GM08714 (cell line): ENCODE results near the gene MT4.
A peak's percentile ranks its signal among the peaks of the same experiment; 100 is the strongest.

Source experiments
- H3K4me3 ChIP-seq: fragments of 200-500 bp; sonication (Bioruptor generic); 2 replicates; pipeline ENCODE4 v1.5.1; 2014; ENCODE audit warnings: mild to moderate bottlenecking, low read length, inconsistent platforms
- ZNF274 ChIP-seq: IDR thresholded peaks from 2 replicates; pipeline ENCODE4 v1.6.1; 2012; ENCODE audit warnings: mild to moderate bottlenecking, low read depth, low read length

MT4 gene

GRCh38 chr16:56606071-56606475 is 41.2 kb downstream of the MT4 start:
- TF ChIP-seq ZNF274, result no peak
- no peak overlapping the region for H3K4me3 ChIP-seq

- H3K4me3 ChIP-seq, result no peak overlapping the region
- no peak for TF ChIP-seq ZNF274
Observed at GRCh38 chr16:56606476-56607108, 41.7 kb downstream of the MT4 start.

DNA sequence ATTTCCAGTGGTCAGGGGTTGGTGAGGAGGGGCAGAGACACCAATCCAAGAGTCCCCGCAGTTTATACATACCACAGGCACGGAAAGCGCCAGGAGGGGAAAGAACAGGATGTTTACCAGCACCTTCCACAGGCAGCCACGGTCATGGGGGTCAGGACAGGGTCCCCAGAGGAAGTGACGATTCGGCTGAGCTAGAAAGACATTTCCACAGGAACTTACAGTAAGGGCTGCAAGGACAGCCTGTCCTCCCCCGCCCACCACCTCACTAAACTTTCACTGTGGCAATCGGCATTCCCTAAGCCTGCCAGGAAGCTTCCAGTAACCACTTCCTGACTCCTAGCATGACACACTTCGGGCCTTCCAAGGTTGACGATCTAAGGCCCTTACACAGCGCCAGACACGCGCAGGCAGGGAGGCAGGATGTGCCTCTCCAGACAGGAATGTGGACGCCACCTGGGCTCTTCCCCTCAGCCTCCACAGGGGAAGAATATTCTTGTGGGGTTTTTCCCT is 42.3 kb downstream of the MT4 start:
- no peak overlapping the region for H3K4me3 ChIP-seq
- no peak for TF ChIP-seq ZNF274

DNA sequence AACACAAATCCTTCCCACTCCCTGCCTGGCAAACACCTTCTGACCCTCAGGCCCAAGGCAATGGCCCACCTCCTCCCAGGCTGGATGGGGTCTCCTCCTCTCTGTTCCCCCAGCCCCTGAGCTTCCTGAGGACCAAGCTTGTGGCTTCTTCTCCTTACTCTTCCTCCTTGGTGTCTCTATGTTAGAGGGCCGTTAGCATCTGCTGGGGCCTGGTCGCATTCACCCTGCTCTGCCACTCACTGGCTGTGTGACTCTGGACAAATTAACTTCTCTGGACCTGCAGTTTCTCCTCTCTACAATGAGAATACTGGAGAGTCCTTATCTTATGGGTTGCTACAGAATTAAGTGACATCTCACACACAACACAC is 42.8 kb downstream of the MT4 start:
- TF ChIP-seq ZNF274, result no peak
- no peak overlapping the region for H3K4me3 ChIP-seq

DNA sequence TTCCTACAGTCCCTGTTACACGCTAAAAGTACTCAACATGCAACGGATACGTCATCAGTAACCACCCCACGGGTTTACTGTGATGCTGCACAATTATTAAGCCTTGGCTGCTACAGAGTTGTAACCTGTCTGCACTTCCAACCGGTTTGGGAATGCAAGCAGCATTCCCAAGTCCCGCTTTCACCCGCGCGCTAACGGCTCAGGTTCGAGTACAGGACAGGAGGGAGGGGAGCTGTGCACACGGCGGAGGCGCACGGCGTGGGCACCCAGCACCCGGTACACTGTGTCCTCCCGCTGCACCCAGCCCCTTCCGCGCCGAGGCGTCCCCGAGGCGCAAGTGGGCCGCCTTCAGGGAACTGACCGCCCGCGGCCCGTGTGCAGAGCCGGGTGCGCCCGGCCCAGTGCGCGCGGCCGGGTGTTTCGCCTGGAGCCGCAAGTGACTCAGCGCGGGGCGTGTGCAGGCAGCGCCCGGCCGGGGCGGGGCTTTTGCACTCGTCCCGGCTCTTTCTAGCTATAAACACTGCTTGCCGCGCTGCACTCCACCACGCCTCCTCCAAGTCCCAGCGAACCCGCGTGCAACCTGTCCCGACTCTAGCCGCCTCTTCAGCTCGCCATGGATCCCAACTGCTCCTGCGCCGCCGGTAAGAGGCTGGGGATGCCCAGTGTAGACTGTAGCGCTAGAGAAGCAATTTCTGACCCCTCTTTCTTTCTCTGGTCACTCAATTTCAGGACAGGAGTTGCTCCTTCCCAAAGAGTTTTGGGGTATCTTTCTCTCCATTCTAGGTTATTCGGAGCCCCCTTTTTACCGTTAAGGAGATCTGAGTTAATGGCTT is 43.4 kb downstream of the MT4 start, which contains the start of gene MT2A:
MT2A (plus strand) TSS at position 542 of the 833 bp plus-strand sequence; CDS start at position 614, 72 bp downstream.
- no peak for TF ChIP-seq ZNF274
- H3K4me3 ChIP-seq, result peak within 1 kb of the TSS; percentile 69

- no peak for TF ChIP-seq ZNF274
- H3K4me3 ChIP-seq, result peak overlapping the region; percentile 69
Observed at GRCh38 chr16:56608876-56609462, 44.1 kb downstream of the MT4 start.

- no peak for TF ChIP-seq ZNF274
- H3K4me3 ChIP-seq, result peak overlapping the region; percentile 69
Observed at GRCh38 chr16:56609463-56609921, 44.6 kb downstream of the MT4 start.

GRCh38 chr16:56610017-56610608 is 45.2 kb downstream of the MT4 start:
- TF ChIP-seq ZNF274, result no peak
- no peak overlapping the region; the same call in 1 of the 2 replicates for H3K4me3 ChIP-seq

- H3K4me3 ChIP-seq, result no peak overlapping the region
- no peak for TF ChIP-seq ZNF274
Observed at GRCh38 chr16:56610609-56611111, 45.8 kb downstream of the MT4 start.

- TF ChIP-seq ZNF274, result no peak
- no peak overlapping the region for H3K4me3 ChIP-seq
Observed at GRCh38 chr16:56611281-56611833, 46.5 kb downstream of the MT4 start.

GRCh38 chr16:56613706-56614105 is 48.8 kb downstream of the MT4 start:
- TF ChIP-seq ZNF274, result no peak
- H3K4me3 ChIP-seq, result no peak overlapping the region

- TF ChIP-seq ZNF274, result no peak
- H3K4me3 ChIP-seq, result no peak overlapping the region
Observed at GRCh38 chr16:56614549-56614991, 49.7 kb downstream of the MT4 start.

DNA sequence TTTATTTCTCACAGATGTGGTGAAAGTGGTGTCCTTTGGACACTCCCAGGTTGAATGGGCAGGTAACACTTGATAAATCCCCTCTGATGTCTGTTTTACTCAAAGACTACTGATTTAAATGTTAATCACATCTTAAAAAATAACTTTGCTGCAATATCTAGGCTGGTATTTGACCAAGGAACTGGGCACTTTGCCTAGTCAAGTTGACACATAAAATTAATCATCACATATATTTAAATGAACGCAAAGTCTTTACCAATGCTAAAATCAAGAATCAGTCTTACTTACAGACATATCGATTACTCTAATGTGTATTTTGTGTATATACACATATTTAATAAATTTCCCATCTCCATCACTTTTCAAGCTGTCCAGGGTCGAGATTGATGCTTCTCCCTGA is 50.5 kb downstream of the MT4 start:
- H3K4me3 ChIP-seq, result no peak overlapping the region
- TF ChIP-seq ZNF274, result no peak

GRCh38 chr16:56616608-56617211 is 51.8 kb downstream of the MT4 start:
- no peak overlapping the region for H3K4me3 ChIP-seq
- no peak for TF ChIP-seq ZNF274
